Vagina (tissue), 2 donors: ENCODE data around the gene UNC119. TPM values are rescaled to one million over a fixed set of nuclear protein-coding genes. Genes with fewer than 3 reads are reported as not detected.

Experiments used
- DNase-seq, 2 donors: peaks; one replicate each; pipeline ENCODE4 v3.0.0-alpha.2; 2017; ENCODE audit errors: extremely low spot score in 2 of 2
- H3K27ac ChIP-seq: fragments of 200-600 bp; sonication (generic); one replicate; pipeline ENCODE4 v1.5.1; 2019
- H3K27me3 ChIP-seq: fragments of 200-600 bp; sonication (generic); one replicate; pipeline ENCODE4 v1.5.1; 2019
- H3K36me3 ChIP-seq, 2 donors: fragments of 200-600 bp; sonication (generic); one replicate each; pipeline ENCODE4 v1.5.1; 2017 to 2019
- H3K4me1 ChIP-seq: fragments of 200-600 bp; sonication (generic); one replicate; pipeline ENCODE4 v1.5.1; 2019
- H3K4me3 ChIP-seq, 2 donors: fragments of 200-600 bp; sonication (generic); 1 replicate in 1 of 2; 2 replicates in 1 of 2; pipeline ENCODE4 v1.5.1; 2016 to 2019
- H3K9me3 ChIP-seq: fragments of 200-600 bp; sonication (generic); one replicate; pipeline ENCODE4 v1.5.1; 2019
- CTCF ChIP-seq, 3 experiments: fragments of 450-650 bp in 2 of 3; fragments of 200-600 bp in 1 of 3; sonication (generic) in 1 of 3; IDR thresholded peaks; one replicate each; pipeline ENCODE4 v1.5.1; 2017 to 2019; ENCODE audit warnings: antibody characterized with exemption in 3 of 3, mild to moderate bottlenecking in 2 of 3, moderate library complexity in 2 of 3
- POLR2A ChIP-seq, 2 donors: fragments of 450-650 bp; IDR thresholded peaks; one replicate each; pipeline ENCODE4 v1.6.1; 2017; ENCODE audit warnings: antibody characterized with exemption in 2 of 2, mild to moderate bottlenecking in 2 of 2, moderate library complexity in 2 of 2
- POLR2AphosphoS5 ChIP-seq, 2 donors: sonication (generic); formaldehyde crosslinking; IDR thresholded peaks; one replicate each; pipeline ENCODE4 v1.9.0; 2017; ENCODE audit warnings: antibody characterized with exemption in 2 of 2, mild to moderate bottlenecking in 2 of 2, low read depth in 1 of 2; ENCODE audit not compliant: insufficient read depth in 1 of 2
- intact Hi-C: fragments of 100-400 bp; cut with DNase I; formaldehyde crosslinking; loops from one replicate; pipeline ENCODE4 v1.15.1; 2023
- total RNA-seq: library from RNA; depleted of rRNA; stranded (reverse); fragments of >200 nt; gene quantifications from one replicate; pipeline ENCODE4 v1.2.3, GENCODE V29; 2016

UNC119 gene
- total RNA-seq, 1 donor from 2014 or later, result 38.1 TPM

GRCh38 chr17:28545787-28546415 lies 6.5 kb downstream of the UNC119 start:
- no peak overlapping the region for H3K4me3 ChIP-seq
- TF ChIP-seq CTCF (IDR thresholded peaks at IDR 0.05), result no peak
- no peak for TF ChIP-seq POLR2AphosphoS5 (IDR thresholded peaks at IDR 0.05; ENCODE audit: insufficient read depth in 1 of 2, low read depth in 1 of 2)
- no peak for TF ChIP-seq POLR2A (IDR thresholded peaks at IDR 0.05)
- no peaks in the 10 kb centered on the region for H3K9me3 ChIP-seq
- intact Hi-C loops, result no loop called here
- H3K27ac ChIP-seq, result no peak overlapping the region
- peaks cover 3% of the 10 kb centered on the region for H3K4me1 ChIP-seq
- DNase-seq, result no peak
- H3K36me3 ChIP-seq, result peaks cover 0 to 12% of the 10 kb centered on the region in 2 donors
- no peaks in the 10 kb centered on the region for H3K27me3 ChIP-seq

GRCh38 chr17:28545141-28545503 lies 7.3 kb downstream of the UNC119 start:
- TF ChIP-seq CTCF (IDR thresholded peaks at IDR 0.05) (no peak), POLR2A (IDR thresholded peaks at IDR 0.05) (no peak), POLR2AphosphoS5 (IDR thresholded peaks at IDR 0.05; ENCODE audit: insufficient read depth in 1 of 2, low read depth in 1 of 2) (no peak)
- intact Hi-C loops, result no loop called here
- Histone ChIP-seq H3K36me3 (peaks cover 0 to 12% of the 10 kb centered on the region in 2 donors), H3K4me3 (no peak overlapping the region), H3K4me1 (no peaks in the 10 kb centered on the region), H3K9me3 (no peaks in the 10 kb centered on the region), H3K27ac (no peak overlapping the region), H3K27me3 (no peaks in the 10 kb centered on the region)
- DNase-seq, result no peak

GRCh38 chr17:28544402-28545140 lies 7.9 kb downstream of the UNC119 start:
- Histone ChIP-seq H3K27me3 (no peaks in the 10 kb centered on the region), H3K9me3 (no peaks in the 10 kb centered on the region), H3K4me1 (no peaks in the 10 kb centered on the region), H3K27ac (no peak overlapping the region), H3K4me3 (no peak overlapping the region), H3K36me3 (peaks cover 0 to 12% of the 10 kb centered on the region in 2 donors)
- DNase-seq, result no peak
- no peak for TF ChIP-seq POLR2A (IDR thresholded peaks at IDR 0.05)
- no peak for TF ChIP-seq POLR2AphosphoS5 (IDR thresholded peaks at IDR 0.05; ENCODE audit: insufficient read depth in 1 of 2, low read depth in 1 of 2)
- TF ChIP-seq CTCF (IDR thresholded peaks at IDR 0.05), result no peak
- intact Hi-C loops, result no loop called here

- TF ChIP-seq POLR2AphosphoS5 (IDR thresholded peaks at IDR 0.05; ENCODE audit: insufficient read depth in 1 of 2, low read depth in 1 of 2) (no peak), POLR2A (IDR thresholded peaks at IDR 0.05) (no peak), CTCF (IDR thresholded peaks at IDR 0.05) (no peak)
Observed at GRCh38 chr17:28541439-28541838, 11.0 kb downstream of the UNC119 start.

GRCh38 chr17:28540231-28540630 lies 12.2 kb downstream of the UNC119 start:
- Histone ChIP-seq H3K36me3 (no peaks in the 10 kb centered on the region), H3K4me3 (no peak overlapping the region), H3K4me1 (no peaks in the 10 kb centered on the region), H3K27me3 (no peaks in the 10 kb centered on the region), H3K27ac (no peak overlapping the region), H3K9me3 (no peaks in the 10 kb centered on the region)
- intact Hi-C loops, result no loop called here
- TF ChIP-seq POLR2AphosphoS5 (IDR thresholded peaks at IDR 0.05; ENCODE audit: insufficient read depth in 1 of 2, low read depth in 1 of 2), result no peak
- TF ChIP-seq POLR2A (IDR thresholded peaks at IDR 0.05), result no peak
- TF ChIP-seq CTCF (IDR thresholded peaks at IDR 0.05), result no peak
- DNase-seq, result no peak

More at GRCh38 chr17:28541439-28541838, 11.0 kb downstream of the UNC119 start:
- intact Hi-C loops, result no loop called here
- H3K36me3 ChIP-seq, result peaks cover 0 to under 1% of the 10 kb centered on the region in 2 donors
- H3K4me3 ChIP-seq, result no peak overlapping the region
- H3K27ac ChIP-seq, result no peak overlapping the region
- H3K27me3 ChIP-seq, result no peaks in the 10 kb centered on the region
- H3K4me1 ChIP-seq, result no peaks in the 10 kb centered on the region
- DNase-seq, result no peak
- H3K9me3 ChIP-seq, result no peaks in the 10 kb centered on the region
